ENCODE results near the gene TAB3.

DNA sequence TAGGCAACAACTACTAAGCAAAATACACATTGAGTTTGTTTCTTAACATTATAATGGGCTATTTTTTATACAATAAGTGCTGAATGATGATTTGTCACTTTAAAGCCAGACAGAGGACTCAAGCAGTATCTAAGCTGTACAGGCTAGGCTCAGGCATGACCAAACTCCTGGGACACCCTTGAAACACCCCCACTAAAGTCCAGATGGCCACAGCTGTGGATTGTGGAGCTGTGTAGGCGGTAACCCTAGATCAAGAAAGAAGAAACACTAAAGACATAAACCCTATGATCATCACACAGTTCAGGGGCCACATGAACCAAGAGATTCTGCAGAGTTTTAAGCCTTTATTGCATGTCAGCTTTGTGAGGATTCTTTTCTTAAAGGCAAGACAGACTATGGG lies 25.1 kb downstream of the TAB3 start:
- TF ChIP-seq, protein P1, sequence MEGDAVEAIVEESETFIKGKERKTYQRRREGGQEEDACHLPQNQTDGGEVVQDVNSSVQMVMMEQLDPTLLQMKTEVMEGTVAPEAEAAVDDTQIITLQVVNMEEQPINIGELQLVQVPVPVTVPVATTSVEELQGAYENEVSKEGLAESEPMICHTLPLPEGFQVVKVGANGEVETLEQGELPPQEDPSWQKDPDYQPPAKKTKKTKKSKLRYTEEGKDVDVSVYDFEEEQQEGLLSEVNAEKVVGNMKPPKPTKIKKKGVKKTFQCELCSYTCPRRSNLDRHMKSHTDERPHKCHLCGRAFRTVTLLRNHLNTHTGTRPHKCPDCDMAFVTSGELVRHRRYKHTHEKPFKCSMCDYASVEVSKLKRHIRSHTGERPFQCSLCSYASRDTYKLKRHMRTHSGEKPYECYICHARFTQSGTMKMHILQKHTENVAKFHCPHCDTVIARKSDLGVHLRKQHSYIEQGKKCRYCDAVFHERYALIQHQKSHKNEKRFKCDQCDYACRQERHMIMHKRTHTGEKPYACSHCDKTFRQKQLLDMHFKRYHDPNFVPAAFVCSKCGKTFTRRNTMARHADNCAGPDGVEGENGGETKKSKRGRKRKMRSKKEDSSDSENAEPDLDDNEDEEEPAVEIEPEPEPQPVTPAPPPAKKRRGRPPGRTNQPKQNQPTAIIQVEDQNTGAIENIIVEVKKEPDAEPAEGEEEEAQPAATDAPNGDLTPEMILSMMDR (conservative IDR thresholded peaks at IDR 0.05; ENCODE audit: low read depth, low read length): no peak
- no peak for TF ChIP-seq POLR2A (IDR thresholded peaks at IDR 0.05; ENCODE audit: low read depth, low read length)

Measured in IMR-90 (cell line).